GM10248 (cell line): ENCODE data around the gene BBS7.

Experiments used
- CTCF ChIA-PET: fragments of 300-600 bp; sonication (Branson Sonifier 250); formaldehyde crosslinking; extraction: SDS; loops from one replicate; lab custom pipeline; 2021; ENCODE audit warnings: antibody characterized with exemption; lab: Yijun Ruan, JAX
- POLR2A ChIA-PET: fragments of 350-650 bp; sonication (Branson Sonifier 250); formaldehyde crosslinking; extraction: SDS; loops from one replicate; lab custom pipeline; 2020; ENCODE audit warnings: antibody characterized with exemption; lab: Yijun Ruan, JAX
- DNase-seq: peaks from one replicate; pipeline ENCODE4 v3.0.0; 2012; ENCODE audit errors: extremely low spot score
- CTCF ChIP-seq: IDR thresholded peaks from 2 replicates; pipeline ENCODE4 v1.5.1; 2012; ENCODE audit warnings: mild to moderate bottlenecking, low read depth; ENCODE audit errors: extremely low read depth, missing control alignments, control extremely low read depth

BBS7 gene

GRCh38 chr4:121817701-121818100, 52.6 kb downstream of the BBS7 start:
- ChIA-PET POLR2A (no interaction called here), CTCF (interaction anchor here (1.0 to 1.4 kb wide), 2 partner anchors 9 to 10 kb away, joined by 3 to 5 read pairs; no protein-coding TSS in a partner anchor)
- TF ChIP-seq CTCF: no peak
- DNase-seq: no peak

- no peak for DNase-seq
- no peak for TF ChIP-seq CTCF
- ChIA-PET POLR2A (no interaction called here), CTCF (no interaction called here)
These were observed 53.3 kb downstream of the BBS7 start for GRCh38 chr4:121817006-121817405.

GRCh38 chr4:121814756-121815155, 55.5 kb downstream of the BBS7 start:
- TF ChIP-seq CTCF: no peak
- DNase-seq: no peak

GRCh38 chr4:121811122-121811521, 59.2 kb downstream of the BBS7 start:
- DNase-seq: no peak
- no peak for TF ChIP-seq CTCF
- CTCF ChIA-PET: interaction anchor here (1.7 to 2.4 kb wide), 2 partner anchors 10 to 13 kb away, joined by 5 to 9 read pairs; partner anchors contain the start of gene CCNA2
- POLR2A ChIA-PET: no interaction called here

More at GRCh38 chr4:121814756-121815155, 55.5 kb downstream of the BBS7 start:
- POLR2A ChIA-PET: no interaction called here
- CTCF ChIA-PET: no interaction called here

- ChIA-PET POLR2A (no interaction called here), CTCF (no interaction called here)
- DNase-seq: no peak
- TF ChIP-seq CTCF: no peak
These were observed 63.9 kb downstream of the BBS7 start for GRCh38 chr4:121806411-121806810.

- CTCF ChIA-PET: no interaction called here
- TF ChIP-seq CTCF: no peak
- no peak for DNase-seq
- POLR2A ChIA-PET: no interaction called here
These were observed 68.6 kb downstream of the BBS7 start for GRCh38 chr4:121801715-121802075.

GRCh38 chr4:121800961-121801714, 69.1 kb downstream of the BBS7 start, which contains the start of gene EXOSC9:
Gene EXOSC9, plus strand, starts transcription at chr4:121801323. Its CDS starts 102 bp downstream, at chr4:121801425.
- ChIA-PET CTCF (interaction anchor here (0.6 to 0.7 kb wide), 2 partner anchors 14 to 43 kb away, joined by 3 read pairs; no protein-coding TSS in a partner anchor), POLR2A (no interaction called here)
- DNase-seq: peak; percentile 86
- no peak for TF ChIP-seq CTCF
